ENCODE measurements around the gene FAM240B. TPM values are rescaled to one million over a fixed set of nuclear protein-coding genes. Genes with fewer than 3 reads are reported as not detected.

FAM240B gene
- total and polyA plus RNA-seq, 2 experiments from 2014 or later = not detected

- H3K79me2 ChIP-seq = no peaks in the 10 kb centered on the region
- no peak for DNase-seq (ENCODE audit: low spot score)
- no peak overlapping the region for H2AFZ ChIP-seq
- H3K4me2 ChIP-seq = no peak overlapping the region
- H3K36me3 ChIP-seq (replicated peaks; ENCODE audit: insufficient read depth, low read depth) = no peaks in the 10 kb centered on the region
- H3K4me1 ChIP-seq (ENCODE audit: insufficient read depth) = no peaks in the 10 kb centered on the region
- H3K9me3 ChIP-seq (ENCODE audit: low read depth) = no peaks in the 10 kb centered on the region
- H4K20me1 ChIP-seq (ENCODE audit: insufficient read depth, poor library complexity, severe bottlenecking) = no peaks in the 10 kb centered on the region
- TF ChIP-seq CTCF (IDR thresholded peaks at IDR 0.05; ENCODE audit: poor library complexity) (no peak), EZH2 (IDR thresholded peaks at IDR 0.05; ENCODE audit: borderline replicate concordance) (no peak), EZH2phosphoT487 (IDR thresholded peaks at IDR 0.05; ENCODE audit: low read depth, severe bottlenecking, unreplicated experiment) (no peak)
- 78% methylated on average over 8 of the region's 8 CpGs for WGBS (ENCODE audit: low lambda C conversion rate, missing lambda C conversion rate)
- peaks cover 5% of the 10 kb centered on the region for H3K27me3 ChIP-seq
- H3K4me3 ChIP-seq = no peak overlapping the region
- H3K27ac ChIP-seq = no peak overlapping the region
- no peaks in the 10 kb centered on the region for H3K9me2 ChIP-seq (replicated peaks; ENCODE audit: insufficient read depth)
Measured at GRCh38 chr9:38747067-38747466, 27.1 kb upstream of the FAM240B start.

- H2AFZ ChIP-seq = no peak overlapping the region
- WGBS (ENCODE audit: low lambda C conversion rate, missing lambda C conversion rate) = 86% methylated on average over 4 of the region's 4 CpGs
Measured at GRCh38 chr9:38746303-38746702, 26.4 kb upstream of the FAM240B start.

GRCh38 chr9:38744484-38744883, 24.6 kb upstream of the FAM240B start:
- Histone ChIP-seq H3K79me2 (no peaks in the 10 kb centered on the region), H3K9me2 (replicated peaks; ENCODE audit: insufficient read depth) (no peaks in the 10 kb centered on the region), H4K20me1 (ENCODE audit: insufficient read depth, poor library complexity, severe bottlenecking) (no peaks in the 10 kb centered on the region), H3K36me3 (replicated peaks; ENCODE audit: insufficient read depth, low read depth) (no peaks in the 10 kb centered on the region), H3K4me1 (ENCODE audit: insufficient read depth) (no peaks in the 10 kb centered on the region), H2AFZ (no peak overlapping the region), H3K4me3 (no peak overlapping the region), H3K27me3 (peaks cover 8% of the 10 kb centered on the region), H3K27ac (no peak overlapping the region), H3K4me2 (no peak overlapping the region), H3K9me3 (ENCODE audit: low read depth) (no peaks in the 10 kb centered on the region)
- WGBS (ENCODE audit: low lambda C conversion rate, missing lambda C conversion rate) = 66% methylated on average over 3 of the region's 3 CpGs
- no peak for DNase-seq (ENCODE audit: low spot score)
- no peak for TF ChIP-seq EZH2 (IDR thresholded peaks at IDR 0.05; ENCODE audit: borderline replicate concordance)
- TF ChIP-seq CTCF (IDR thresholded peaks at IDR 0.05; ENCODE audit: poor library complexity) = no peak
- no peak for TF ChIP-seq EZH2phosphoT487 (IDR thresholded peaks at IDR 0.05; ENCODE audit: low read depth, severe bottlenecking, unreplicated experiment)

More at GRCh38 chr9:38746303-38746702, 26.4 kb upstream of the FAM240B start:
- H4K20me1 ChIP-seq (ENCODE audit: insufficient read depth, poor library complexity, severe bottlenecking) = no peaks in the 10 kb centered on the region
- no peak overlapping the region for H3K4me3 ChIP-seq
- H3K4me1 ChIP-seq (ENCODE audit: insufficient read depth) = no peaks in the 10 kb centered on the region
- H3K27me3 ChIP-seq = peaks cover 5% of the 10 kb centered on the region
- no peaks in the 10 kb centered on the region for H3K36me3 ChIP-seq (replicated peaks; ENCODE audit: insufficient read depth, low read depth)
- H3K4me2 ChIP-seq = no peak overlapping the region
- TF ChIP-seq EZH2 (IDR thresholded peaks at IDR 0.05; ENCODE audit: borderline replicate concordance) = no peak
- no peak for TF ChIP-seq CTCF (IDR thresholded peaks at IDR 0.05; ENCODE audit: poor library complexity)
- no peak for TF ChIP-seq EZH2phosphoT487 (IDR thresholded peaks at IDR 0.05; ENCODE audit: low read depth, severe bottlenecking, unreplicated experiment)
- no peaks in the 10 kb centered on the region for H3K9me3 ChIP-seq (ENCODE audit: low read depth)
- no peak overlapping the region for H3K27ac ChIP-seq
- no peak for DNase-seq (ENCODE audit: low spot score)
- H3K9me2 ChIP-seq (replicated peaks; ENCODE audit: insufficient read depth) = no peaks in the 10 kb centered on the region
- no peaks in the 10 kb centered on the region for H3K79me2 ChIP-seq

GRCh38 chr9:38737246-38737645, 17.3 kb upstream of the FAM240B start:
- Histone ChIP-seq H3K27ac (no peak overlapping the region), H2AFZ (no peak overlapping the region), H3K4me3 (no peak overlapping the region), H3K36me3 (replicated peaks; ENCODE audit: insufficient read depth, low read depth) (no peaks in the 10 kb centered on the region), H3K4me2 (no peak overlapping the region), H3K27me3 (peaks cover 7% of the 10 kb centered on the region), H3K79me2 (no peaks in the 10 kb centered on the region), H3K9me3 (ENCODE audit: low read depth) (no peaks in the 10 kb centered on the region), H3K4me1 (ENCODE audit: insufficient read depth) (no peaks in the 10 kb centered on the region), H3K9me2 (replicated peaks; ENCODE audit: insufficient read depth) (no peaks in the 10 kb centered on the region), H4K20me1 (ENCODE audit: insufficient read depth, poor library complexity, severe bottlenecking) (no peaks in the 10 kb centered on the region)
- 67% methylated on average over 2 of the region's 2 CpGs for WGBS (ENCODE audit: low lambda C conversion rate, missing lambda C conversion rate)
- DNase-seq (ENCODE audit: low spot score) = no peak
- TF ChIP-seq CTCF (IDR thresholded peaks at IDR 0.05; ENCODE audit: poor library complexity) (no peak), EZH2phosphoT487 (IDR thresholded peaks at IDR 0.05; ENCODE audit: low read depth, severe bottlenecking, unreplicated experiment) (no peak), EZH2 (IDR thresholded peaks at IDR 0.05; ENCODE audit: borderline replicate concordance) (no peak)

Measured in hepatocyte (in vitro differentiated cells).